HG03066 (cell line): ENCODE results near the gene BCL11B.

ENCODE experiments used
- ATAC-seq: cut with Tn5 transposase; IDR thresholded peaks from one replicate; pipeline ENCODE4 v1.9.1; 2021; ENCODE audit warnings: low read depth; ENCODE audit not compliant: unreplicated experiment

Gene BCL11B

GRCh38 chr14:99256483-99256874, 15.5 kb downstream of the BCL11B start:
- no peak for ATAC-seq

- ATAC-seq, result no peak
These were observed 16.1 kb downstream of the BCL11B start for GRCh38 chr14:99255621-99256482.

GRCh38 chr14:99254328-99255009, 17.5 kb downstream of the BCL11B start:
- ATAC-seq, result no peak

- ATAC-seq, result no peak
These were observed 18.1 kb downstream of the BCL11B start for GRCh38 chr14:99253890-99254289.

- no peak for ATAC-seq
These were observed 18.8 kb downstream of the BCL11B start for GRCh38 chr14:99252940-99253868.

- no peak for ATAC-seq
These were observed 19.5 kb downstream of the BCL11B start for GRCh38 chr14:99252443-99252939.

- ATAC-seq, result no peak
These were observed 20.3 kb downstream of the BCL11B start for GRCh38 chr14:99251721-99252120.

GRCh38 chr14:99250636-99251208, 21.3 kb downstream of the BCL11B start:
- no peak for ATAC-seq

GRCh38 chr14:99249389-99249788, 22.6 kb downstream of the BCL11B start:
- ATAC-seq, result no peak

GRCh38 chr14:99248761-99249171, 23.2 kb downstream of the BCL11B start:
- ATAC-seq, result no peak

- ATAC-seq, result no peak
These were observed 24.2 kb downstream of the BCL11B start for GRCh38 chr14:99247772-99248171.

GRCh38 chr14:99247101-99247729, 24.8 kb downstream of the BCL11B start:
- no peak for ATAC-seq

- no peak for ATAC-seq
These were observed 25.4 kb downstream of the BCL11B start for GRCh38 chr14:99246536-99247097.

- ATAC-seq, result no peak
These were observed 26.2 kb downstream of the BCL11B start for GRCh38 chr14:99245564-99246511.

- no peak for ATAC-seq
These were observed 26.9 kb downstream of the BCL11B start for GRCh38 chr14:99244941-99245563.

- no peak for ATAC-seq
These were observed 27.6 kb downstream of the BCL11B start for GRCh38 chr14:99244367-99244901.

GRCh38 chr14:99242816-99243721, 28.9 kb downstream of the BCL11B start:
- no peak for ATAC-seq
